GM12878 (cell line): ENCODE results near the gene GPATCH11. TPM values are rescaled to one million over a fixed set of nuclear protein-coding genes. Genes with fewer than 3 reads are reported as not detected.

ENCODE experiments used
- CHD2 ChIP-seq: IDR thresholded peaks from 2 replicates; pipeline ENCODE4 v1.6.1; 2011; ENCODE audit warnings: low read depth, low read length, improper control_type of control experiment, borderline replicate concordance
- NBN ChIP-seq: fragments of 450-650 bp; IDR thresholded peaks from 2 replicates; pipeline ENCODE4 v1.6.1; 2016
- NR2C1 ChIP-seq: fragments of 450-650 bp; IDR thresholded peaks from 2 replicates; pipeline ENCODE4 v1.6.1; 2017; ENCODE audit warnings: antibody characterized with exemption, mild to moderate bottlenecking, moderate library complexity
- RBBP5 ChIP-seq: fragments of 200-600 bp; sonication (generic); conservative IDR thresholded peaks from 2 replicates; pipeline ENCODE4 v1.6.1; 2016
- SUPT20H ChIP-seq: IDR thresholded peaks from 2 replicates; pipeline ENCODE4 v1.6.1; 2011; ENCODE audit warnings: low read depth, mild to moderate bottlenecking, low read length, moderate library complexity, borderline replicate concordance; ENCODE audit not compliant: control insufficient read depth
- polyA plus RNA-seq, 11 experiments: library from polyadenylated mRNA; depleted of rRNA in 4 of 11; unstranded in 6 of 11; stranded (reverse) in 5 of 11; fragments of >200 nt; fragmentation: Nextera tagmentation in 4 of 11; fragmentation: Illumina TruSeq in 1 of 11; extraction: Ambion mirVana in 4 of 11; extraction: Trizol in 1 of 11; gene quantifications; 1 replicate in 1 of 11; 2 replicates in 10 of 11; pipeline versions ENCODE4 v1.2.1 to v1.2.3, GENCODE V29; 2011 to 2016; ENCODE audit warnings: inconsistent platforms in 2 of 11, missing spikeins in 2 of 11, low read depth in 1 of 11
- total RNA-seq, 4 experiments: library from RNA; depleted of rRNA in 3 of 4; stranded (reverse); fragments of >200 nt in 3 of 4; fragmentation: Illumina TruSeq in 1 of 4; extraction: Trizol in 1 of 4; gene quantifications; 2 replicates each; pipeline versions ENCODE4 v1.2.1 to v1.2.3, GENCODE V29; 2013 to 2021
- TF ChIP-seq, protein P1 (sequence below): fragments of 450-650 bp; IDR thresholded peaks from 2 replicates; pipeline ENCODE4 v1.6.1; 2017; ENCODE audit warnings: mild to moderate bottlenecking, moderate library complexity
- TF ChIP-seq, protein P2 (sequence below): IDR thresholded peaks from 2 replicates; pipeline ENCODE4 v1.6.1; 2012; ENCODE audit warnings: improper control_type of control experiment, low read depth, low read length; ENCODE audit not compliant: insufficient replicate concordance
- TF ChIP-seq, protein P3 (sequence below): fragments of 450-650 bp; formaldehyde crosslinking; IDR thresholded peaks from 2 replicates; pipeline ENCODE4 v1.4.0; 2022; ENCODE audit warnings: mild to moderate bottlenecking, moderate library complexity

The GPATCH11 gene
- total and polyA plus RNA-seq, 10 of the 15 experiments (the other 5 are each of a cell fraction or from before 2014, with no cell fraction given): 11.5 to 31.8 (median 16.5) TPM

DNA sequence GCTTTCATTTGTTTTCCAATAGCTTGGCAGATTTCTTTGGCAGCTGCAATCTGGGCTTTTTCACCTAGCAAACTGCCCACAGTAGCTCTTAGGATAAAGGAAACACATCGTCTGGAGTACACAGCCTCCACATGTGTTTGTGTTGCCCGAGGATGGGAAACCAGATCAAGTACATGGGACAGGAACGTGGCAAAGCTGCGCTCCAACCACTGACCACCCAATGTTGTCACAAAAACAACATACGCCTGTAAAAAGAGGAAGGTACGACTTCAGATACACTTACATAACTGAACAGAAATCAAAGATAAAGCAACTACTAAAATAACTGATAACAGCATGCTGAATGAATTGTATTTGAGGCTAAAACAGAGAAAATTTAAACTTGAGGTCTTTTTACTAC, 15.6 kb upstream of the GPATCH11 start (continued):
- TF ChIP-seq, protein P1, sequence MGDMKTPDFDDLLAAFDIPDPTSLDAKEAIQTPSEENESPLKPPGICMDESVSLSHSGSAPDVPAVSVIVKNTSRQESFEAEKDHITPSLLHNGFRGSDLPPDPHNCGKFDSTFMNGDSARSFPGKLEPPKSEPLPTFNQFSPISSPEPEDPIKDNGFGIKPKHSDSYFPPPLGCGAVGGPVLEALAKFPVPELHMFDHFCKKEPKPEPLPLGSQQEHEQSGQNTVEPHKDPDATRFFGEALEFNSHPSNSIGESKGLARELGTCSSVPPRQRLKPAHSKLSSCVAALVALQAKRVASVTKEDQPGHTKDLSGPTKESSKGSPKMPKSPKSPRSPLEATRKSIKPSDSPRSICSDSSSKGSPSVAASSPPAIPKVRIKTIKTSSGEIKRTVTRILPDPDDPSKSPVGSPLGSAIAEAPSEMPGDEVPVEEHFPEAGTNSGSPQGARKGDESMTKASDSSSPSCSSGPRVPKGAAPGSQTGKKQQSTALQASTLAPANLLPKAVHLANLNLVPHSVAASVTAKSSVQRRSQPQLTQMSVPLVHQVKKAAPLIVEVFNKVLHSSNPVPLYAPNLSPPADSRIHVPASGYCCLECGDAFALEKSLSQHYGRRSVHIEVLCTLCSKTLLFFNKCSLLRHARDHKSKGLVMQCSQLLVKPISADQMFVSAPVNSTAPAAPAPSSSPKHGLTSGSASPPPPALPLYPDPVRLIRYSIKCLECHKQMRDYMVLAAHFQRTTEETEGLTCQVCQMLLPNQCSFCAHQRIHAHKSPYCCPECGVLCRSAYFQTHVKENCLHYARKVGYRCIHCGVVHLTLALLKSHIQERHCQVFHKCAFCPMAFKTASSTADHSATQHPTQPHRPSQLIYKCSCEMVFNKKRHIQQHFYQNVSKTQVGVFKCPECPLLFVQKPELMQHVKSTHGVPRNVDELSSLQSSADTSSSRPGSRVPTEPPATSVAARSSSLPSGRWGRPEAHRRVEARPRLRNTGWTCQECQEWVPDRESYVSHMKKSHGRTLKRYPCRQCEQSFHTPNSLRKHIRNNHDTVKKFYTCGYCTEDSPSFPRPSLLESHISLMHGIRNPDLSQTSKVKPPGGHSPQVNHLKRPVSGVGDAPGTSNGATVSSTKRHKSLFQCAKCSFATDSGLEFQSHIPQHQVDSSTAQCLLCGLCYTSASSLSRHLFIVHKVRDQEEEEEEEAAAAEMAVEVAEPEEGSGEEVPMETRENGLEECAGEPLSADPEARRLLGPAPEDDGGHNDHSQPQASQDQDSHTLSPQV: no peak
- TF ChIP-seq NR2C1 (no peak), RBBP5 (no peak), NBN (no peak), SUPT20H (no peak), CHD2 (no peak)
- TF ChIP-seq, protein P2, sequence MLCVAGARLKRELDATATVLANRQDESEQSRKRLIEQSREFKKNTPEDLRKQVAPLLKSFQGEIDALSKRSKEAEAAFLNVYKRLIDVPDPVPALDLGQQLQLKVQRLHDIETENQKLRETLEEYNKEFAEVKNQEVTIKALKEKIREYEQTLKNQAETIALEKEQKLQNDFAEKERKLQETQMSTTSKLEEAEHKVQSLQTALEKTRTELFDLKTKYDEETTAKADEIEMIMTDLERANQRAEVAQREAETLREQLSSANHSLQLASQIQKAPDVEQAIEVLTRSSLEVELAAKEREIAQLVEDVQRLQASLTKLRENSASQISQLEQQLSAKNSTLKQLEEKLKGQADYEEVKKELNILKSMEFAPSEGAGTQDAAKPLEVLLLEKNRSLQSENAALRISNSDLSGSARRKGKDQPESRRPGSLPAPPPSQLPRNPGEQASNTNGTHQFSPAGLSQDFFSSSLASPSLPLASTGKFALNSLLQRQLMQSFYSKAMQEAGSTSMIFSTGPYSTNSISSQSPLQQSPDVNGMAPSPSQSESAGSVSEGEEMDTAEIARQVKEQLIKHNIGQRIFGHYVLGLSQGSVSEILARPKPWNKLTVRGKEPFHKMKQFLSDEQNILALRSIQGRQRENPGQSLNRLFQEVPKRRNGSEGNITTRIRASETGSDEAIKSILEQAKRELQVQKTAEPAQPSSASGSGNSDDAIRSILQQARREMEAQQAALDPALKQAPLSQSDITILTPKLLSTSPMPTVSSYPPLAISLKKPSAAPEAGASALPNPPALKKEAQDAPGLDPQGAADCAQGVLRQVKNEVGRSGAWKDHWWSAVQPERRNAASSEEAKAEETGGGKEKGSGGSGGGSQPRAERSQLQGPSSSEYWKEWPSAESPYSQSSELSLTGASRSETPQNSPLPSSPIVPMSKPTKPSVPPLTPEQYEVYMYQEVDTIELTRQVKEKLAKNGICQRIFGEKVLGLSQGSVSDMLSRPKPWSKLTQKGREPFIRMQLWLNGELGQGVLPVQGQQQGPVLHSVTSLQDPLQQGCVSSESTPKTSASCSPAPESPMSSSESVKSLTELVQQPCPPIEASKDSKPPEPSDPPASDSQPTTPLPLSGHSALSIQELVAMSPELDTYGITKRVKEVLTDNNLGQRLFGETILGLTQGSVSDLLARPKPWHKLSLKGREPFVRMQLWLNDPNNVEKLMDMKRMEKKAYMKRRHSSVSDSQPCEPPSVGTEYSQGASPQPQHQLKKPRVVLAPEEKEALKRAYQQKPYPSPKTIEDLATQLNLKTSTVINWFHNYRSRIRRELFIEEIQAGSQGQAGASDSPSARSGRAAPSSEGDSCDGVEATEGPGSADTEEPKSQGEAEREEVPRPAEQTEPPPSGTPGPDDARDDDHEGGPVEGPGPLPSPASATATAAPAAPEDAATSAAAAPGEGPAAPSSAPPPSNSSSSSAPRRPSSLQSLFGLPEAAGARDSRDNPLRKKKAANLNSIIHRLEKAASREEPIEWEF: no peak
- TF ChIP-seq, protein P3, sequence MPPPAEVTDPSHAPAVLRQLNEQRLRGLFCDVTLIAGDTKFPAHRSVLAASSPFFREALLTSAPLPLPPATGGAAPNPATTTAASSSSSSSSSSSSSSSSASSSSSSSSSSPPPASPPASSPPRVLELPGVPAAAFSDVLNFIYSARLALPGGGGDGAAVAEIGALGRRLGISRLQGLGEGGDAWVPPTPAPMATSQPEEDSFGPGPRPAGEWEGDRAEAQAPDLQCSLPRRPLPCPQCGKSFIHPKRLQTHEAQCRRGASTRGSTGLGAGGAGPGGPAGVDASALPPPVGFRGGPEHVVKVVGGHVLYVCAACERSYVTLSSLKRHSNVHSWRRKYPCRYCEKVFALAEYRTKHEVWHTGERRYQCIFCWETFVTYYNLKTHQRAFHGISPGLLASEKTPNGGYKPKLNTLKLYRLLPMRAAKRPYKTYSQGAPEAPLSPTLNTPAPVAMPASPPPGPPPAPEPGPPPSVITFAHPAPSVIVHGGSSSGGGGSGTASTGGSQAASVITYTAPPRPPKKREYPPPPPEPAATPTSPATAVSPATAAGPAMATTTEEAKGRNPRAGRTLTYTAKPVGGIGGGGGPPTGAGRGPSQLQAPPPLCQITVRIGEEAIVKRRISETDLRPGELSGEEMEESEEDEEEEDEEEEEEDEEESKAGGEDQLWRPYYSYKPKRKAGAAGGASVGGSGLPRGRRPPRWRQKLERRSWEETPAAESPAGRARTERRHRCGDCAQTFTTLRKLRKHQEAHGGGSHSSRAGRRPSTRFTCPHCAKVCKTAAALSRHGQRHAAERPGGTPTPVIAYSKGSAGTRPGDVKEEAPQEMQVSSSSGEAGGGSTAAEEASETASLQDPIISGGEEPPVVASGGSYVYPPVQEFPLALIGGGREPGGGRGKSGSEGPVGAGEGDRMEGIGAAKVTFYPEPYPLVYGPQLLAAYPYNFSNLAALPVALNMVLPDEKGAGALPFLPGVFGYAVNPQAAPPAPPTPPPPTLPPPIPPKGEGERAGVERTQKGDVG (CRISPR knock-in tag): no peak
